ENCODE measurements around the gene PSG1. TPM values are rescaled to one million over a fixed set of nuclear protein-coding genes. Genes with fewer than 3 reads are reported as not detected.
A peak's percentile ranks its signal among the peaks of the same experiment; 100 is the strongest.
"Not testable (repeated sequence)": the region's sequence is repeated elsewhere in the genome, so short reads cannot be mapped to it uniquely, and the experiment has no call there.

PSG1 gene
- total RNA-seq, 1 experiment from 2014 or later: not detected

DNA sequence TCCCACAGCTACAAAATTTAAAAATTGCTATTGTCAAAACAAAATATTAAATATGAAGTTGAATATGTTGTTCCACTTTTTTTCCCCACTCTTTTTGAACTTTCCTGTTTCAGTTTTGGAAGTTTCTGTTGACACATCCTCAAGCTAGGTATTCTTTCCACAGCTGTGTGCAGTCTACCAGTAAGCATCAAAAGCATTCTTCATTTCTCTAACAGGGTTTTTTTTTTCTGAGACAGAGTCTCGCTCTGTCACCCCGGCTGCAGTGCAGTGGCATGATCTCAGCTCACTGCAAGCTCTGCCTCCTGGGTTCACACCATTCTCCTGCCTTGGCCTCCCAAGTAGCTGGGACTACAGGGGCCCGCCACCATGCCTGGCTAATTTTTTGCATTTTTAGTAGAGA, 5.4 kb downstream of the PSG1 start:
- POLR2A ChIA-PET (ENCODE audit: unreplicated experiment); H2AFZ ChIP-seq (ENCODE audit: low read length); H3K36me3 ChIP-seq (ENCODE audit: low read depth, low read length); H3F3A ChIP-seq (ENCODE audit: low read length, unreplicated experiment); H3K9me3 ChIP-seq (ENCODE audit: low read length); CTCF ChIA-PET; intact Hi-C loops (cut with micrococcal nuclease); BruUV-seq (replicated peaks); H3K9me2 ChIP-seq (replicated peaks; ENCODE audit: low read length); H3K4me3 ChIP-seq (ENCODE audit: low read length); H4K20me1 ChIP-seq (ENCODE audit: low read length); DNase-seq; H3K27me3 ChIP-seq (ENCODE audit: low read length); H3K79me2 ChIP-seq (ENCODE audit: low read length); H3K9ac ChIP-seq (ENCODE audit: low read length); ATAC-seq; H3K4me2 ChIP-seq (ENCODE audit: low read length): not testable (repeated sequence)
- H3K4me1 ChIP-seq (ENCODE audit: insufficient read depth, low read length): peaks cover 20% of the 10 kb centered on the region
- H3K27ac ChIP-seq (ENCODE audit: low read length): peak overlapping the region; percentile 85; the same call in 1 of the 2 replicates

GRCh38 chr19:42872608-42873007, 6.9 kb downstream of the PSG1 start:
- CTCF ChIA-PET: no interaction called here
- intact Hi-C loops (cut with micrococcal nuclease): no loop called here

GRCh38 chr19:42857544-42857867, 22.0 kb downstream of the PSG1 start:
- no peak for ATAC-seq
- no peaks in the 10 kb centered on the region for H3K9me2 ChIP-seq (replicated peaks; ENCODE audit: low read length)
- H3K79me2 ChIP-seq (ENCODE audit: low read length): no peaks in the 10 kb centered on the region
- no peaks in the 10 kb centered on the region for H3K27me3 ChIP-seq (ENCODE audit: low read length)
- H3K4me1 ChIP-seq (ENCODE audit: insufficient read depth, low read length): peaks cover 4% of the 10 kb centered on the region; the same call in 1 of the 2 replicates
- CTCF ChIA-PET: no interaction called here
- intact Hi-C loops (cut with micrococcal nuclease): no loop called here
- no peaks in the 10 kb centered on the region for H4K20me1 ChIP-seq (ENCODE audit: low read length)
- no peak overlapping the region for H3K27ac ChIP-seq (ENCODE audit: low read length)
- TF ChIP-seq EZH2 (IDR thresholded peaks at IDR 0.05; ENCODE audit: low read length, unreplicated experiment) (no peak), CTCF (conservative IDR thresholded peaks at IDR 0.05; ENCODE audit: low read depth, low read length) (0 out of 2 replicates have a peak, but pooled peaks have one; percentile 9), EZH2phosphoT487 (IDR thresholded peaks at IDR 0.05; ENCODE audit: borderline replicate concordance, low read length) (no peak)
- H3F3A ChIP-seq (ENCODE audit: low read length, unreplicated experiment): no peaks in the 10 kb centered on the region
- no peak for DNase-seq
- H3K9ac ChIP-seq (ENCODE audit: low read length): no peak overlapping the region
- POLR2A ChIA-PET (ENCODE audit: unreplicated experiment): no interaction called here
- H3K4me2 ChIP-seq (ENCODE audit: low read length): no peak overlapping the region
- no peaks in the 10 kb centered on the region for H3K9me3 ChIP-seq (ENCODE audit: low read length)
- H3K4me3 ChIP-seq (ENCODE audit: low read length): no peak overlapping the region
- no TSS peak for BruUV-seq (replicated peaks)
- H3K36me3 ChIP-seq (ENCODE audit: low read depth, low read length): no peaks in the 10 kb centered on the region
- H2AFZ ChIP-seq (ENCODE audit: low read length): no peak overlapping the region

More at GRCh38 chr19:42872608-42873007, 6.9 kb downstream of the PSG1 start:
- no TSS peak for BruUV-seq (replicated peaks)
- Histone ChIP-seq H3K9me3 (ENCODE audit: low read length) (no peaks in the 10 kb centered on the region), H3K9ac (ENCODE audit: low read length) (no peak overlapping the region), H3K79me2 (ENCODE audit: low read length) (no peaks in the 10 kb centered on the region), H3K27me3 (ENCODE audit: low read length) (no peaks in the 10 kb centered on the region), H3K4me3 (ENCODE audit: low read length) (no peak overlapping the region), H3K9me2 (replicated peaks; ENCODE audit: low read length) (no peaks in the 10 kb centered on the region), H3K36me3 (ENCODE audit: low read depth, low read length) (no peaks in the 10 kb centered on the region), H4K20me1 (ENCODE audit: low read length) (no peaks in the 10 kb centered on the region), H2AFZ (ENCODE audit: low read length) (no peak overlapping the region), H3K4me1 (ENCODE audit: insufficient read depth, low read length) (peaks cover 20% of the 10 kb centered on the region), H3K27ac (ENCODE audit: low read length) (no peak overlapping the region), H3F3A (ENCODE audit: low read length, unreplicated experiment) (no peaks in the 10 kb centered on the region), H3K4me2 (ENCODE audit: low read length) (no peak overlapping the region)
- no peak for TF ChIP-seq EZH2phosphoT487 (IDR thresholded peaks at IDR 0.05; ENCODE audit: borderline replicate concordance, low read length)
- TF ChIP-seq CTCF (conservative IDR thresholded peaks at IDR 0.05; ENCODE audit: low read depth, low read length): 0 out of 2 replicates have a peak, but pooled peaks have one; percentile 15
- ATAC-seq: no peak
- no peak for DNase-seq
- POLR2A ChIA-PET (ENCODE audit: unreplicated experiment): no interaction called here
